WTC11 (cell line): Measurements from ENCODE around the gene CCM2. TPM values are rescaled to one million over a fixed set of nuclear protein-coding genes. Genes with fewer than 3 reads are reported as not detected.

Experiments
- ATAC-seq: fragments of 200-7000 bp; cut with Tn5 transposase; 2 replicates; pipeline ENCODE4 v1.10.0; 2021; ENCODE audit warnings: mild to moderate bottlenecking, moderate library complexity
- CTCF ChIA-PET: fragments of 300-600 bp; sonication (Branson Sonifier 250); formaldehyde crosslinking; loops from one replicate; lab custom pipeline; 2021; ENCODE audit warnings: antibody characterized with exemption; lab: Charles Lee
- POLR2A ChIA-PET: fragments of 350-600 bp; sonication (Branson Sonifier 250); formaldehyde crosslinking; loops from one replicate; lab custom pipeline; 2021; ENCODE audit warnings: antibody characterized with exemption; lab: Charles Lee
- DNase-seq: peaks from one replicate; pipeline ENCODE4 v3.0.0; 2021; ENCODE audit warnings: low spot score
- H3K27ac Mint-ChIP-seq: 2 replicates; pipeline ENCODE4 v1.8.0; 2021; ENCODE audit warnings: mixed read lengths
- H3K27me3 Mint-ChIP-seq: 2 replicates; pipeline ENCODE4 v1.8.0; 2021; ENCODE audit warnings: low read depth, mild to moderate bottlenecking, moderate library complexity, mixed read lengths
- H3K36me3 Mint-ChIP-seq: 2 replicates; pipeline ENCODE4 v1.8.0; 2021; ENCODE audit warnings: mixed read lengths
- H3K4me1 Mint-ChIP-seq: 2 replicates; pipeline ENCODE4 v1.8.0; 2022; ENCODE audit warnings: mixed read lengths
- H3K4me3 Mint-ChIP-seq: 2 replicates; pipeline ENCODE4 v1.8.0; 2021; ENCODE audit warnings: mild to moderate bottlenecking, moderate library complexity, mixed read lengths
- H3K9me3 Mint-ChIP-seq: 2 replicates; pipeline ENCODE4 v1.8.0; 2021; ENCODE audit warnings: mixed read lengths
- CBFB ChIP-seq: sonication (generic); formaldehyde crosslinking; IDR thresholded peaks from 2 replicates; pipeline ENCODE4 v1.8.1; 2022; ENCODE audit warnings: mild to moderate bottlenecking, low read depth, missing genetic modification reagents
- ELF4 ChIP-seq: sonication (generic); formaldehyde crosslinking; IDR thresholded peaks from 2 replicates; pipeline ENCODE4 v1.8.1; 2022; ENCODE audit warnings: low read depth, mild to moderate bottlenecking, moderate library complexity, missing genetic modification reagents
- ESRRA ChIP-seq: sonication (generic); formaldehyde crosslinking; IDR thresholded peaks from 2 replicates; pipeline ENCODE4 v1.8.1; 2022; ENCODE audit warnings: mild to moderate bottlenecking, missing genetic modification reagents, borderline replicate concordance
- GABPB1 ChIP-seq: sonication (generic); formaldehyde crosslinking; IDR thresholded peaks from 2 replicates; pipeline ENCODE4 v1.8.1; 2023; ENCODE audit warnings: mild to moderate bottlenecking, missing genetic modification reagents
- GRHL2 ChIP-seq: fragments of 250-450 bp; sonication (Bioruptor Pico); IDR thresholded peaks from 2 replicates; pipeline ENCODE4 v1.8.0; 2022; ENCODE audit warnings: mild to moderate bottlenecking, moderate library complexity; ENCODE audit not compliant: insufficient replicate concordance, severe bottlenecking
- JAZF1 ChIP-seq: fragments of 250-450 bp; sonication (Bioruptor Pico); IDR thresholded peaks from 2 replicates; pipeline ENCODE4 v1.9.0; 2021; ENCODE audit warnings: moderate library complexity, mild to moderate bottlenecking, inconsistent platforms
- KAT7 ChIP-seq: sonication (generic); formaldehyde crosslinking; IDR thresholded peaks from 2 replicates; pipeline ENCODE4 v1.8.1; 2023; ENCODE audit warnings: missing genetic modification reagents, mild to moderate bottlenecking, borderline replicate concordance
- MXD4 ChIP-seq: fragments of 250-450 bp; sonication (Bioruptor Pico); IDR thresholded peaks from 2 replicates; pipeline ENCODE4 v1.8.0; 2021; ENCODE audit warnings: mild to moderate bottlenecking, moderate library complexity, borderline replicate concordance
- MYBL2 ChIP-seq: sonication (generic); formaldehyde crosslinking; IDR thresholded peaks from 2 replicates; pipeline ENCODE4 v1.8.1; 2023; ENCODE audit warnings: mild to moderate bottlenecking, moderate library complexity, missing genetic modification reagents
- NFYB ChIP-seq: sonication (generic); formaldehyde crosslinking; conservative IDR thresholded peaks from 2 replicates; pipeline ENCODE4 v1.8.0; 2022; ENCODE audit warnings: low read depth, missing genetic modification reagents
- NR1H2 ChIP-seq: sonication (generic); formaldehyde crosslinking; IDR thresholded peaks from 2 replicates; pipeline ENCODE4 v1.9.0; 2021; ENCODE audit warnings: mild to moderate bottlenecking, moderate library complexity, missing genetic modification reagents
- NR2C2 ChIP-seq: sonication (generic); formaldehyde crosslinking; IDR thresholded peaks from 2 replicates; pipeline ENCODE4 v1.8.0; 2022; ENCODE audit warnings: mild to moderate bottlenecking, missing genetic modification reagents
- NR3C1 ChIP-seq: sonication (generic); formaldehyde crosslinking; conservative IDR thresholded peaks from 2 replicates; pipeline ENCODE4 v1.8.1; 2023; ENCODE audit warnings: low read depth, mild to moderate bottlenecking, missing genetic modification reagents
- SMAD4 ChIP-seq: sonication (generic); formaldehyde crosslinking; IDR thresholded peaks from 2 replicates; pipeline ENCODE4 v1.8.0; 2022; ENCODE audit warnings: mild to moderate bottlenecking, missing genetic modification reagents
- SP1 ChIP-seq: sonication (generic); formaldehyde crosslinking; conservative IDR thresholded peaks from 2 replicates; pipeline ENCODE4 v1.8.1; 2022; ENCODE audit warnings: missing genetic modification reagents
- TEAD4 ChIP-seq: sonication (generic); formaldehyde crosslinking; IDR thresholded peaks from 2 replicates; pipeline ENCODE4 v1.8.0; 2022; ENCODE audit warnings: mild to moderate bottlenecking, missing genetic modification reagents
- ZNF219 ChIP-seq: sonication (generic); formaldehyde crosslinking; IDR thresholded peaks from 2 replicates; pipeline ENCODE4 v1.8.0; 2023; ENCODE audit warnings: missing genetic modification reagents, mild to moderate bottlenecking, borderline replicate concordance
- ZNF232 ChIP-seq: sonication (generic); formaldehyde crosslinking; IDR thresholded peaks from 2 replicates; pipeline ENCODE4 v1.8.0; 2022; ENCODE audit warnings: mild to moderate bottlenecking, missing genetic modification reagents
- total RNA-seq: library from RNA; stranded (reverse); gene quantifications from 3 replicates; pipeline ENCODE4 v1.2.3, GENCODE V29; 2021
- TF ChIP-seq, protein P1 (sequence below): sonication (generic); formaldehyde crosslinking; IDR thresholded peaks from 2 replicates; pipeline ENCODE4 v1.8.1; 2022; ENCODE audit warnings: low read depth, missing genetic modification reagents, borderline replicate concordance
- TF ChIP-seq, protein P2 (sequence below): sonication (generic); formaldehyde crosslinking; IDR thresholded peaks from 2 replicates; pipeline ENCODE4 v1.8.1; 2023; ENCODE audit warnings: mild to moderate bottlenecking, missing genetic modification reagents
- TF ChIP-seq, protein P3 (sequence below): sonication (generic); formaldehyde crosslinking; IDR thresholded peaks from 2 replicates; pipeline ENCODE4 v1.8.1; 2022; ENCODE audit warnings: missing genetic modification reagents, borderline replicate concordance
- TF ChIP-seq, protein P4 (sequence below): sonication (generic); formaldehyde crosslinking; IDR thresholded peaks from 2 replicates; pipeline ENCODE4 v1.8.0; 2023; ENCODE audit warnings: missing genetic modification reagents, mild to moderate bottlenecking, borderline replicate concordance
- TF ChIP-seq, protein P5 (sequence below): sonication (generic); formaldehyde crosslinking; IDR thresholded peaks from 2 replicates; pipeline ENCODE4 v1.8.1; 2023; ENCODE audit warnings: mild to moderate bottlenecking, missing genetic modification reagents, moderate library complexity
- TF ChIP-seq, protein P6 (sequence below): fragments of 250-450 bp; sonication (Bioruptor Pico); IDR thresholded peaks from 2 replicates; pipeline ENCODE4 v1.9.0; 2021; ENCODE audit warnings: moderate library complexity, mild to moderate bottlenecking, inconsistent platforms, borderline replicate concordance

The CCM2 gene
- total RNA-seq, 1 experiment from 2014 or later = 32.7 TPM

DNA sequence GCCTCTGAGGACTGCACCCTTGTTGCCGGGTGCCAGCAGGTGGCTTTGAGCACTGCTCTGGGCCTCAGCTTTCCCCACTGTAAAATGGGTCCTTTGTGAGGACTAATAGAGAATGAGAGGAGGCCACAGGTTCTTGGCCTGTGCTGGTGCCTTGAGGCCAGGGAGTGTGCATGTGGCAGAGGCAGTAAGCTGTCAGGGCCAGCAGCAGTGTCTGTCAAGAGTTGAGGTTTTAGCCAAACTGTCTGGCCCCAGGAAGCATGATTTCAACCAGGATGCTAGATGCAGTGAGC lies 75.3 kb downstream of the CCM2 start:
- Mint-ChIP-seq H3K4me1 (no peaks in the 10 kb centered on the region), H3K27ac (no peak overlapping the region), H3K27me3 (no peaks in the 10 kb centered on the region), H3K36me3 (peaks cover 12% of the 10 kb centered on the region), H3K9me3 (0 out of 2 replicates have a peak, but pooled peaks cover 5% of the 10 kb centered on the region), H3K4me3 (no peak overlapping the region)
- ChIA-PET POLR2A (no interaction called here), CTCF (interaction anchor here (1.4 kb wide), 1 partner anchor 102 kb away, joined by 4 read pairs; no protein-coding TSS in a partner anchor)
- TF ChIP-seq NR1H2 (CRISPR knock-in tag) = no peak
- no peak for TF ChIP-seq NFYB
- TF ChIP-seq, protein P1, sequence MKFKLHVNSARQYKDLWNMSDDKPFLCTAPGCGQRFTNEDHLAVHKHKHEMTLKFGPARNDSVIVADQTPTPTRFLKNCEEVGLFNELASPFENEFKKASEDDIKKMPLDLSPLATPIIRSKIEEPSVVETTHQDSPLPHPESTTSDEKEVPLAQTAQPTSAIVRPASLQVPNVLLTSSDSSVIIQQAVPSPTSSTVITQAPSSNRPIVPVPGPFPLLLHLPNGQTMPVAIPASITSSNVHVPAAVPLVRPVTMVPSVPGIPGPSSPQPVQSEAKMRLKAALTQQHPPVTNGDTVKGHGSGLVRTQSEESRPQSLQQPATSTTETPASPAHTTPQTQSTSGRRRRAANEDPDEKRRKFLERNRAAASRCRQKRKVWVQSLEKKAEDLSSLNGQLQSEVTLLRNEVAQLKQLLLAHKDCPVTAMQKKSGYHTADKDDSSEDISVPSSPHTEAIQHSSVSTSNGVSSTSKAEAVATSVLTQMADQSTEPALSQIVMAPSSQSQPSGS (CRISPR knock-in tag) = no peak
- no peak for TF ChIP-seq GABPB1 (CRISPR knock-in tag)
- DNase-seq (no peak), ATAC-seq (no peak)

DNA sequence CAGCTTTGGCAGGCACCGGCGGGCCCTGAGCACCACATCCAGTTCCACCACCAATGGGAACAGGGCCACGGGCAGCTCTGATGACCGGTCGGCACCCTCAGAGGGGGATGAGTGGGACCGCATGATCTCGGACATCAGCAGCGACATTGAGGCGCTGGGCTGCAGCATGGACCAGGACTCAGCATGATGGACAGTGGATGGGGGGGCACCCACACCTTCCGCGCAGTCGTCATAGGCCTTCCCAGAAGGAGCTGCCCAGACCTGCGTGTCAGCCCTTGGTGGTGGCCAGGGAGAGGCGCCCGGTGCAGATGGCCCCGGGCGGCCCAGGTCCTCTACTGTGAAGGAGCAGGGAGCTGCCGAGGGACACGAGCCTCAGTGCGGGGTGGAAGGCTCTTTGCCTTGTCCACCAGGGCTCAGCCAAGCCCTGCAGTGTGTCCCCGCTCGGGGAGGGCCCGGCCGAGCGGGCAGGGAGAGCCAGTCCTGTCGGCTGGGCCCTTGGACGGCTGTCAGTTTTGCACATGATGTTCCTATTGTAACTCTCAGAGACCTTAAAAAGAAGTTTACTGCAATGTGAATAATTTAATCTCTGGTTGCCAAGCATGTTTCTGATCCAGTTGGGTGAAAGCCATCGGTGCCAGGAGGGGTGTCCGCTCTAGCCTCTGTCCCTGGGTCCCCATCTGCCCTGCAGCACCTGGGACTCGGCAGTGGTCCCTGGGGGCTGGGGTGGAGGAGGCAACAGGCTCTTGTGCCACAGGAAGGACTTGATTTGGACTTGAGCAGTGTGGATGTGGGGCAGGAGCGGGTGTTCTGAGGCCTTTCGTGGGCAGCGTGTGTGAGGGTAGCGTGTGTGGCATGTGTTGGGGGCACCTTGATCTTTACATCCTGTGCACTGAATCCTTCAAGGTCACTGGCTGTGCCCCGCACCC lies 76.1 kb downstream of the CCM2 start:
- Mint-ChIP-seq H3K9me3 (0 out of 2 replicates have a peak, but pooled peaks cover 5% of the 10 kb centered on the region), H3K36me3 (peaks cover 12% of the 10 kb centered on the region), H3K4me1 (no peaks in the 10 kb centered on the region), H3K27ac (no peak overlapping the region), H3K27me3 (no peaks in the 10 kb centered on the region), H3K4me3 (no peak overlapping the region)
- ATAC-seq (no peak), DNase-seq (no peak)
- TF ChIP-seq ESRRA (CRISPR knock-in tag) (no peak), SMAD4 (CRISPR knock-in tag) (no peak), ZNF232 (no peak), MXD4 (CRISPR knock-in tag) (no peak), JAZF1 (no peak), MYBL2 (CRISPR knock-in tag) (no peak), NR3C1 (no peak), ZNF219 (CRISPR knock-in tag) (no peak), TEAD4 (no peak), GRHL2 (CRISPR knock-in tag) (no peak), KAT7 (no peak), CBFB (CRISPR knock-in tag) (no peak), NR2C2 (no peak), SP1 (CRISPR knock-in tag) (no peak), ELF4 (CRISPR knock-in tag) (no peak)
- TF ChIP-seq, protein P2, sequence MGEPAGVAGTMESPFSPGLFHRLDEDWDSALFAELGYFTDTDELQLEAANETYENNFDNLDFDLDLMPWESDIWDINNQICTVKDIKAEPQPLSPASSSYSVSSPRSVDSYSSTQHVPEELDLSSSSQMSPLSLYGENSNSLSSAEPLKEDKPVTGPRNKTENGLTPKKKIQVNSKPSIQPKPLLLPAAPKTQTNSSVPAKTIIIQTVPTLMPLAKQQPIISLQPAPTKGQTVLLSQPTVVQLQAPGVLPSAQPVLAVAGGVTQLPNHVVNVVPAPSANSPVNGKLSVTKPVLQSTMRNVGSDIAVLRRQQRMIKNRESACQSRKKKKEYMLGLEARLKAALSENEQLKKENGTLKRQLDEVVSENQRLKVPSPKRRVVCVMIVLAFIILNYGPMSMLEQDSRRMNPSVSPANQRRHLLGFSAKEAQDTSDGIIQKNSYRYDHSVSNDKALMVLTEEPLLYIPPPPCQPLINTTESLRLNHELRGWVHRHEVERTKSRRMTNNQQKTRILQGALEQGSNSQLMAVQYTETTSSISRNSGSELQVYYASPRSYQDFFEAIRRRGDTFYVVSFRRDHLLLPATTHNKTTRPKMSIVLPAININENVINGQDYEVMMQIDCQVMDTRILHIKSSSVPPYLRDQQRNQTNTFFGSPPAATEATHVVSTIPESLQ (CRISPR knock-in tag) = no peak
- TF ChIP-seq, protein P3, sequence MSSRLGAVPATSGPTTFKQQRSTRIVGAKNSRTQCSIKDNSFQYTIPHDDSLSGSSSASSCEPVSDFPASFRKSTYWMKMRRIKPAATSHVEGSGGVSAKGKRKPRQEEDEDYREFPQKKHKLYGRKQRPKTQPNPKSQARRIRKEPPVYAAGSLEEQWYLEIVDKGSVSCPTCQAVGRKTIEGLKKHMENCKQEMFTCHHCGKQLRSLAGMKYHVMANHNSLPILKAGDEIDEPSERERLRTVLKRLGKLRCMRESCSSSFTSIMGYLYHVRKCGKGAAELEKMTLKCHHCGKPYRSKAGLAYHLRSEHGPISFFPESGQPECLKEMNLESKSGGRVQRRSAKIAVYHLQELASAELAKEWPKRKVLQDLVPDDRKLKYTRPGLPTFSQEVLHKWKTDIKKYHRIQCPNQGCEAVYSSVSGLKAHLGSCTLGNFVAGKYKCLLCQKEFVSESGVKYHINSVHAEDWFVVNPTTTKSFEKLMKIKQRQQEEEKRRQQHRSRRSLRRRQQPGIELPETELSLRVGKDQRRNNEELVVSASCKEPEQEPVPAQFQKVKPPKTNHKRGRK (CRISPR knock-in tag) = no peak
- TF ChIP-seq, protein P4, sequence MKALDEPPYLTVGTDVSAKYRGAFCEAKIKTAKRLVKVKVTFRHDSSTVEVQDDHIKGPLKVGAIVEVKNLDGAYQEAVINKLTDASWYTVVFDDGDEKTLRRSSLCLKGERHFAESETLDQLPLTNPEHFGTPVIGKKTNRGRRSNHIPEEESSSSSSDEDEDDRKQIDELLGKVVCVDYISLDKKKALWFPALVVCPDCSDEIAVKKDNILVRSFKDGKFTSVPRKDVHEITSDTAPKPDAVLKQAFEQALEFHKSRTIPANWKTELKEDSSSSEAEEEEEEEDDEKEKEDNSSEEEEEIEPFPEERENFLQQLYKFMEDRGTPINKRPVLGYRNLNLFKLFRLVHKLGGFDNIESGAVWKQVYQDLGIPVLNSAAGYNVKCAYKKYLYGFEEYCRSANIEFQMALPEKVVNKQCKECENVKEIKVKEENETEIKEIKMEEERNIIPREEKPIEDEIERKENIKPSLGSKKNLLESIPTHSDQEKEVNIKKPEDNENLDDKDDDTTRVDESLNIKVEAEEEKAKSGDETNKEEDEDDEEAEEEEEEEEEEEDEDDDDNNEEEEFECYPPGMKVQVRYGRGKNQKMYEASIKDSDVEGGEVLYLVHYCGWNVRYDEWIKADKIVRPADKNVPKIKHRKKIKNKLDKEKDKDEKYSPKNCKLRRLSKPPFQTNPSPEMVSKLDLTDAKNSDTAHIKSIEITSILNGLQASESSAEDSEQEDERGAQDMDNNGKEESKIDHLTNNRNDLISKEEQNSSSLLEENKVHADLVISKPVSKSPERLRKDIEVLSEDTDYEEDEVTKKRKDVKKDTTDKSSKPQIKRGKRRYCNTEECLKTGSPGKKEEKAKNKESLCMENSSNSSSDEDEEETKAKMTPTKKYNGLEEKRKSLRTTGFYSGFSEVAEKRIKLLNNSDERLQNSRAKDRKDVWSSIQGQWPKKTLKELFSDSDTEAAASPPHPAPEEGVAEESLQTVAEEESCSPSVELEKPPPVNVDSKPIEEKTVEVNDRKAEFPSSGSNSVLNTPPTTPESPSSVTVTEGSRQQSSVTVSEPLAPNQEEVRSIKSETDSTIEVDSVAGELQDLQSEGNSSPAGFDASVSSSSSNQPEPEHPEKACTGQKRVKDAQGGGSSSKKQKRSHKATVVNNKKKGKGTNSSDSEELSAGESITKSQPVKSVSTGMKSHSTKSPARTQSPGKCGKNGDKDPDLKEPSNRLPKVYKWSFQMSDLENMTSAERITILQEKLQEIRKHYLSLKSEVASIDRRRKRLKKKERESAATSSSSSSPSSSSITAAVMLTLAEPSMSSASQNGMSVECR (CRISPR knock-in tag) = no peak
- TF ChIP-seq, protein P5, sequence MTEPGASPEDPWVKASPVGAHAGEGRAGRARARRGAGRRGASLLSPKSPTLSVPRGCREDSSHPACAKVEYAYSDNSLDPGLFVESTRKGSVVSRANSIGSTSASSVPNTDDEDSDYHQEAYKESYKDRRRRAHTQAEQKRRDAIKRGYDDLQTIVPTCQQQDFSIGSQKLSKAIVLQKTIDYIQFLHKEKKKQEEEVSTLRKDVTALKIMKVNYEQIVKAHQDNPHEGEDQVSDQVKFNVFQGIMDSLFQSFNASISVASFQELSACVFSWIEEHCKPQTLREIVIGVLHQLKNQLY (CRISPR knock-in tag) = no peak
- TF ChIP-seq, protein P6, sequence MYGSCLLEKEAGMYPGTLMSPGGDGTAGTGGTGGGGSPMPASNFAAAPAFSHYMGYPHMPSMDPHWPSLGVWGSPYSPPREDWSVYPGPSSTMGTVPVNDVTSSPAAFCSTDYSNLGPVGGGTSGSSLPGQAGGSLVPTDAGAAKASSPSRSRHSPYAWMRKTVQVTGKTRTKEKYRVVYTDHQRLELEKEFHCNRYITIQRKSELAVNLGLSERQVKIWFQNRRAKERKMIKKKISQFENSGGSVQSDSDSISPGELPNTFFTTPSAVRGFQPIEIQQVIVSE (CRISPR knock-in tag) = no peak
- POLR2A ChIA-PET = no interaction called here
- CTCF ChIA-PET = interaction anchor here (1.4 kb wide), 1 partner anchor 103 kb away, joined by 4 read pairs; no protein-coding TSS in a partner anchor
